Measurements from ENCODE around the gene TBR1. TPM values are rescaled to one million over a fixed set of nuclear protein-coding genes. Genes with fewer than 3 reads are reported as not detected.

Gene TBR1
- total and polyA plus RNA-seq, 10 of the 15 experiments (the other 5 are each of a cell fraction or from before 2014, with no cell fraction given) = 0.01 TPM; not detected in 9

DNA sequence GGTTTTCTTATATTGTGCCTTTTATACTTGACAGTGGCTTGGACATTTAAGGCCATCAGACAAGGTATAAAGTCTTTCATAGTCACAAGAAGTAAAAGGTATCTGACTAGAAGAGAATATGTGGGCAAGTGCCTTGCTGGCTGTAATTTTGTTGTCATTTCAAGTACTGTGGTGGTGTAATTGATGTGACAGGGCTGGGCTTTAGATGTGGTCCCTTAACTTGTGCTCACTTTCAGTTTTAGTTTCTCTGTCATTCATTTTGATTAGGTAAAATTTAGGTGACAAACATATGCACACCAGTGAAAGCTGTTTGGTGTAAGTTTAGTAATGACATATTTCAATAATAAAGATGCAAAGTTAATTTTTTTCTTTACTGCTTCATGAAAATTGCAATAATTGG, 31.2 kb upstream of the TBR1 start (continued):
- TF ChIP-seq, protein P1, sequence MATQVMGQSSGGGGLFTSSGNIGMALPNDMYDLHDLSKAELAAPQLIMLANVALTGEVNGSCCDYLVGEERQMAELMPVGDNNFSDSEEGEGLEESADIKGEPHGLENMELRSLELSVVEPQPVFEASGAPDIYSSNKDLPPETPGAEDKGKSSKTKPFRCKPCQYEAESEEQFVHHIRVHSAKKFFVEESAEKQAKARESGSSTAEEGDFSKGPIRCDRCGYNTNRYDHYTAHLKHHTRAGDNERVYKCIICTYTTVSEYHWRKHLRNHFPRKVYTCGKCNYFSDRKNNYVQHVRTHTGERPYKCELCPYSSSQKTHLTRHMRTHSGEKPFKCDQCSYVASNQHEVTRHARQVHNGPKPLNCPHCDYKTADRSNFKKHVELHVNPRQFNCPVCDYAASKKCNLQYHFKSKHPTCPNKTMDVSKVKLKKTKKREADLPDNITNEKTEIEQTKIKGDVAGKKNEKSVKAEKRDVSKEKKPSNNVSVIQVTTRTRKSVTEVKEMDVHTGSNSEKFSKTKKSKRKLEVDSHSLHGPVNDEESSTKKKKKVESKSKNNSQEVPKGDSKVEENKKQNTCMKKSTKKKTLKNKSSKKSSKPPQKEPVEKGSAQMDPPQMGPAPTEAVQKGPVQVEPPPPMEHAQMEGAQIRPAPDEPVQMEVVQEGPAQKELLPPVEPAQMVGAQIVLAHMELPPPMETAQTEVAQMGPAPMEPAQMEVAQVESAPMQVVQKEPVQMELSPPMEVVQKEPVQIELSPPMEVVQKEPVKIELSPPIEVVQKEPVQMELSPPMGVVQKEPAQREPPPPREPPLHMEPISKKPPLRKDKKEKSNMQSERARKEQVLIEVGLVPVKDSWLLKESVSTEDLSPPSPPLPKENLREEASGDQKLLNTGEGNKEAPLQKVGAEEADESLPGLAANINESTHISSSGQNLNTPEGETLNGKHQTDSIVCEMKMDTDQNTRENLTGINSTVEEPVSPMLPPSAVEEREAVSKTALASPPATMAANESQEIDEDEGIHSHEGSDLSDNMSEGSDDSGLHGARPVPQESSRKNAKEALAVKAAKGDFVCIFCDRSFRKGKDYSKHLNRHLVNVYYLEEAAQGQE (IDR thresholded peaks at IDR 0.05; ENCODE audit: low read depth, low read length) = no peak
- no peak for TF ChIP-seq KAT2A (conservative IDR thresholded peaks at IDR 0.05; ENCODE audit: control insufficient read depth, low read depth, low read length)
- TF ChIP-seq CHD2 (IDR thresholded peaks at IDR 0.05; ENCODE audit: borderline replicate concordance, low read depth, low read length) = peak; percentile 21; the same call in 1 of the 2 replicates
- no peak for TF ChIP-seq HDGF (IDR thresholded peaks at IDR 0.05)
- no peak for TF ChIP-seq TCF12 (IDR thresholded peaks at IDR 0.05; ENCODE audit: low read depth, low read length)
- TF ChIP-seq HCFC1 (IDR thresholded peaks at IDR 0.05; ENCODE audit: low read length) = no peak
- peak; percentile 54 to 64; a peak in 2 of 4 replicates for TF ChIP-seq BHLHE40 (IDR thresholded peaks at IDR 0.05; ENCODE audit: borderline replicate concordance in 1 of 2, low read depth in 2 of 2, low read length in 1 of 2)
- TF ChIP-seq, protein P2, sequence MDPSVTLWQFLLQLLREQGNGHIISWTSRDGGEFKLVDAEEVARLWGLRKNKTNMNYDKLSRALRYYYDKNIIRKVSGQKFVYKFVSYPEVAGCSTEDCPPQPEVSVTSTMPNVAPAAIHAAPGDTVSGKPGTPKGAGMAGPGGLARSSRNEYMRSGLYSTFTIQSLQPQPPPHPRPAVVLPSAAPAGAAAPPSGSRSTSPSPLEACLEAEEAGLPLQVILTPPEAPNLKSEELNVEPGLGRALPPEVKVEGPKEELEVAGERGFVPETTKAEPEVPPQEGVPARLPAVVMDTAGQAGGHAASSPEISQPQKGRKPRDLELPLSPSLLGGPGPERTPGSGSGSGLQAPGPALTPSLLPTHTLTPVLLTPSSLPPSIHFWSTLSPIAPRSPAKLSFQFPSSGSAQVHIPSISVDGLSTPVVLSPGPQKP (IDR thresholded peaks at IDR 0.05; ENCODE audit: low read depth, low read length) = no peak
- TF ChIP-seq, protein P3, sequence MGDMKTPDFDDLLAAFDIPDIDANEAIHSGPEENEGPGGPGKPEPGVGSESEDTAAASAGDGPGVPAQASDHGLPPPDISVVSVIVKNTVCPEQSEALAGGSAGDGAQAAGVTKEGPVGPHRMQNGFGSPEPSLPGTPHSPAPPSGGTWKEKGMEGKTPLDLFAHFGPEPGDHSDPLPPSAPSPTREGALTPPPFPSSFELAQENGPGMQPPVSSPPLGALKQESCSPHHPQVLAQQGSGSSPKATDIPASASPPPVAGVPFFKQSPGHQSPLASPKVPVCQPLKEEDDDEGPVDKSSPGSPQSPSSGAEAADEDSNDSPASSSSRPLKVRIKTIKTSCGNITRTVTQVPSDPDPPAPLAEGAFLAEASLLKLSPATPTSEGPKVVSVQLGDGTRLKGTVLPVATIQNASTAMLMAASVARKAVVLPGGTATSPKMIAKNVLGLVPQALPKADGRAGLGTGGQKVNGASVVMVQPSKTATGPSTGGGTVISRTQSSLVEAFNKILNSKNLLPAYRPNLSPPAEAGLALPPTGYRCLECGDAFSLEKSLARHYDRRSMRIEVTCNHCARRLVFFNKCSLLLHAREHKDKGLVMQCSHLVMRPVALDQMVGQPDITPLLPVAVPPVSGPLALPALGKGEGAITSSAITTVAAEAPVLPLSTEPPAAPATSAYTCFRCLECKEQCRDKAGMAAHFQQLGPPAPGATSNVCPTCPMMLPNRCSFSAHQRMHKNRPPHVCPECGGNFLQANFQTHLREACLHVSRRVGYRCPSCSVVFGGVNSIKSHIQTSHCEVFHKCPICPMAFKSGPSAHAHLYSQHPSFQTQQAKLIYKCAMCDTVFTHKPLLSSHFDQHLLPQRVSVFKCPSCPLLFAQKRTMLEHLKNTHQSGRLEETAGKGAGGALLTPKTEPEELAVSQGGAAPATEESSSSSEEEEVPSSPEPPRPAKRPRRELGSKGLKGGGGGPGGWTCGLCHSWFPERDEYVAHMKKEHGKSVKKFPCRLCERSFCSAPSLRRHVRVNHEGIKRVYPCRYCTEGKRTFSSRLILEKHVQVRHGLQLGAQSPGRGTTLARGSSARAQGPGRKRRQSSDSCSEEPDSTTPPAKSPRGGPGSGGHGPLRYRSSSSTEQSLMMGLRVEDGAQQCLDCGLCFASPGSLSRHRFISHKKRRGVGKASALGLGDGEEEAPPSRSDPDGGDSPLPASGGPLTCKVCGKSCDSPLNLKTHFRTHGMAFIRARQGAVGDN (IDR thresholded peaks at IDR 0.05) = no peak
- peak; percentile 20; the same call in 1 of the 2 replicates for TF ChIP-seq SREBF1 (IDR thresholded peaks at IDR 0.05; ENCODE audit: low read length)
- no peak for TF ChIP-seq HDAC2 (IDR thresholded peaks at IDR 0.05)
- TF ChIP-seq RUNX3 (IDR thresholded peaks at IDR 0.05; ENCODE audit: low read length) = peak; percentile 86
- TF ChIP-seq, protein P4, sequence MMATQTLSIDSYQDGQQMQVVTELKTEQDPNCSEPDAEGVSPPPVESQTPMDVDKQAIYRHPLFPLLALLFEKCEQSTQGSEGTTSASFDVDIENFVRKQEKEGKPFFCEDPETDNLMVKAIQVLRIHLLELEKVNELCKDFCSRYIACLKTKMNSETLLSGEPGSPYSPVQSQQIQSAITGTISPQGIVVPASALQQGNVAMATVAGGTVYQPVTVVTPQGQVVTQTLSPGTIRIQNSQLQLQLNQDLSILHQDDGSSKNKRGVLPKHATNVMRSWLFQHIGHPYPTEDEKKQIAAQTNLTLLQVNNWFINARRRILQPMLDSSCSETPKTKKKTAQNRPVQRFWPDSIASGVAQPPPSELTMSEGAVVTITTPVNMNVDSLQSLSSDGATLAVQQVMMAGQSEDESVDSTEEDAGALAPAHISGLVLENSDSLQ (IDR thresholded peaks at IDR 0.05) = peak; percentile 96
- no peak for TF ChIP-seq NFXL1 (IDR thresholded peaks at IDR 0.05; ENCODE audit: borderline replicate concordance)
- peak; percentile 90 for TF ChIP-seq MTA2 (IDR thresholded peaks at IDR 0.05; ENCODE audit: low read depth)
- TF ChIP-seq PAX8 (IDR thresholded peaks at IDR 0.05) = no peak
- no peak for TF ChIP-seq KDM1A (IDR thresholded peaks at IDR 0.05; ENCODE audit: borderline replicate concordance)
- TF ChIP-seq RCOR1 (conservative IDR thresholded peaks at IDR 0.05; ENCODE audit: low read depth, low read length) = no peak
- no peak for TF ChIP-seq MYB (IDR thresholded peaks at IDR 0.05; ENCODE audit: borderline replicate concordance, low read depth, low read length)
- no peak for TF ChIP-seq NRF1 (conservative IDR thresholded peaks at IDR 0.05; ENCODE audit: low read depth, low read length)
- no peak for TF ChIP-seq NFYB (IDR thresholded peaks at IDR 0.05; ENCODE audit: insufficient read depth, low read depth, low read length)
- TF ChIP-seq SMAD5 (IDR thresholded peaks at IDR 0.05; ENCODE audit: low read depth) = no peak

Data from GM12878 (cell line).